ENCODE measurements around the gene UGT1A4. TPM values are rescaled to one million over a fixed set of nuclear protein-coding genes. Genes with fewer than 3 reads are reported as not detected.

UGT1A4 gene
- total and polyA plus RNA-seq, 2 of the 8 experiments (the other 6 are each of a cell fraction or from before 2014, with no cell fraction given): not detected

GRCh38 chr2:233819884-233820773 is 101.6 kb downstream of the UGT1A4 start (continued):
- TF ChIP-seq SIN3A (conservative IDR thresholded peaks at IDR 0.05 in 1 of 2, IDR thresholded peaks at IDR 0.05 in 1 of 2; ENCODE audit: low read depth in 1 of 2, low read length in 2 of 2) (no peak), TAF7 (optimal IDR thresholded peaks at IDR 0.05; ENCODE audit: borderline replicate concordance, low read depth, low read length) (no peak), ASH2L (IDR thresholded peaks at IDR 0.05; ENCODE audit: low read length) (no peak)
